ENCODE results near the gene PCCA. TPM values are rescaled to one million over a fixed set of nuclear protein-coding genes. Genes with fewer than 3 reads are reported as not detected.

PCCA gene
- total and polyA plus RNA-seq, 2 donors (not counting 3 experiments of a cell fraction or from before 2014, with no cell fraction given) = 5.7 to 20.2 TPM

GRCh38 chr13:100131863-100132574, 43.1 kb downstream of the PCCA start:
- Histone ChIP-seq H3K9ac (replicated peaks; ENCODE audit: extremely low read depth, insufficient read depth, low read length) (peak overlapping the region; percentile 22), H3K27me3 (ENCODE audit: control insufficient read depth in 2 of 2, insufficient read depth in 2 of 2, low read length in 2 of 2) (no peaks in the 10 kb centered on the region), H3K4me3 (replicated peaks in 1 of 3; ENCODE audit: insufficient read depth in 1 of 3, low read depth in 1 of 3, low read length in 3 of 3) (no peak overlapping the region), H3K4me2 (ENCODE audit: insufficient read depth, low read length) (peak overlapping the region; percentile 27), H3K4me1 (ENCODE audit: control insufficient read depth, extremely low read depth, insufficient read depth, low read length) (peaks cover 20% of the 10 kb centered on the region), H3K9me1 (replicated peaks; ENCODE audit: control insufficient read depth, extremely low read depth, insufficient read depth, low read length) (no peaks in the 10 kb centered on the region), H2AFZ (ENCODE audit: low read depth, low read length) (no peak overlapping the region), H3K9me3 (replicated peaks; ENCODE audit: control insufficient read depth, insufficient read depth, low read length) (no peaks in the 10 kb centered on the region), H4K20me1 (replicated peaks; ENCODE audit: control insufficient read depth, extremely low read depth, insufficient read depth, low read length) (no peaks in the 10 kb centered on the region), H3K27ac (ENCODE audit: insufficient read depth, low read depth, low read length) (peak overlapping the region; percentile 57), H3K36me3 (ENCODE audit: control insufficient read depth in 2 of 2, extremely low read depth in 1 of 2, insufficient read depth in 2 of 2, low read length in 2 of 2) (peaks cover 0 to 2% of the 10 kb centered on the region in 2 experiments), H3K79me2 (ENCODE audit: control insufficient read depth, insufficient read depth, low read length) (no peaks in the 10 kb centered on the region)
- CTCF ChIA-PET = interaction anchor here (1.0 to 1.9 kb wide), 3 partner anchors 101 to 383 kb away, joined by 3 to 9 read pairs (median 3); no protein-coding TSS in a partner anchor
- dilution Hi-C loops (cut with MboI; ENCODE audit: extremely low pct_ligation_motif_present, low sequenced_read_pairs) = no loop called here
- intact Hi-C loops (cut with micrococcal nuclease) = loop anchor here (1.0 kb wide), 2 partner anchors 32 to 43 kb away; partner anchors contain the start of gene PCCA
- FAIRE-seq (peak; percentile 93), DNase-seq (ENCODE audit: low read depth, low spot score) (peak; percentile 97)
- TSS peak; percentile 78 for BruUV-seq (replicated peaks)
- TF ChIP-seq, protein P1, sequence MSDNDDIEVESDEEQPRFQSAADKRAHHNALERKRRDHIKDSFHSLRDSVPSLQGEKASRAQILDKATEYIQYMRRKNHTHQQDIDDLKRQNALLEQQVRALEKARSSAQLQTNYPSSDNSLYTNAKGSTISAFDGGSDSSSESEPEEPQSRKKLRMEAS (IDR thresholded peaks at IDR 0.05; ENCODE audit: insufficient read depth, insufficient read length) = no peak
- TF ChIP-seq MYC (IDR thresholded peaks at IDR 0.05; ENCODE audit: low read depth, low read length) (no peak), GATA2 (IDR thresholded peaks at IDR 0.05; ENCODE audit: insufficient read depth, insufficient read length, low read depth, low read length) (peak; percentile 32), JUN (IDR thresholded peaks at IDR 0.05; ENCODE audit: borderline replicate concordance, insufficient read depth, insufficient read length, low read depth) (peak; percentile 99), POLR2AphosphoS5 (IDR thresholded peaks at IDR 0.05; ENCODE audit: insufficient read depth, low read depth, low read length) (peak; percentile 53), EZH2 (IDR thresholded peaks at IDR 0.05; ENCODE audit: borderline replicate concordance, low read depth, low read length, severe bottlenecking) (no peak), FOS (IDR thresholded peaks at IDR 0.05; ENCODE audit: borderline replicate concordance, insufficient read depth, low read length) (peak; percentile 100), CTCF (IDR thresholded peaks at IDR 0.05; ENCODE audit: extremely low read depth in 1 of 2, insufficient read depth in 1 of 2, low read depth in 1 of 2, low read length in 2 of 2) (no peak)
- POLR2A ChIA-PET = no interaction called here
